Liver (tissue), 4 donors: Measurements from ENCODE around the gene CEACAM21. TPM values are rescaled to one million over a fixed set of nuclear protein-coding genes. Genes with fewer than 3 reads are reported as not detected.

ENCODE experiments used
- polyA plus RNA-seq, 2 donors: library from polyadenylated mRNA; stranded (reverse) in 1 of 2; unstranded in 1 of 2; fragments of 200-250 nt in 1 of 2; fragments of >200 nt in 1 of 2; fragmentation: Nextera tagmentation in 1 of 2; extraction: Ambion mirVana in 1 of 2; gene quantifications; one replicate each; pipeline versions ENCODE4 v1.2.1 to v1.2.3, GENCODE V29; 2013 to 2015
- total RNA-seq, 2 donors: library from RNA; depleted of rRNA; stranded (reverse); fragments of >200 nt; gene quantifications; one replicate each; pipeline ENCODE4 v1.2.3, GENCODE V29; 2014
- donor health status: healthy.
- donor health status: healthy.
- donor health status: healthy.

The CEACAM21 gene
- total and polyA plus RNA-seq, 4 donors = 0.58 to 2.5 (median 1.8) TPM

Other genes with a start within 250 kb of the CEACAM21 start
- 10 to 100 TPM in 1 of 2 donors, 1 to 10 TPM in 1; 4.9 to 10.6 TPM for gene TGFB1, start 222.2 kb upstream of the CEACAM21 start, total RNA-seq
- gene TGFB1, start 222.2 kb upstream of the CEACAM21 start, polyA plus RNA-seq = 1 to 10 TPM in 1 of 2 donors, under 1 TPM in 1; 0.83 to 8.9 TPM
- gene B9D2, start 212.0 kb upstream of the CEACAM21 start, total RNA-seq = 1 to 10 TPM; 2.4 to 2.5 TPM
- gene B9D2, start 212.0 kb upstream of the CEACAM21 start, polyA plus RNA-seq = 1 to 10 TPM; 3.5 to 3.7 TPM
- gene TMEM91, start 199.6 kb upstream of the CEACAM21 start, total RNA-seq = 1 to 10 TPM; 2.8 to 3.1 TPM
- 1 to 10 TPM; 1.6 to 4.0 TPM for gene TMEM91, start 199.6 kb upstream of the CEACAM21 start, polyA plus RNA-seq
- gene EXOSC5, start 178.8 kb upstream of the CEACAM21 start, total RNA-seq = 10 to 100 TPM in 1 of 2 donors, 1 to 10 TPM in 1; 8.3 to 11.5 TPM
- 10 to 100 TPM; 26.2 to 26.7 TPM for gene EXOSC5, start 178.8 kb upstream of the CEACAM21 start, polyA plus RNA-seq
- gene BCKDHA, start 178.3 kb upstream of the CEACAM21 start, total RNA-seq = 10 to 100 TPM; 38.5 to 43.1 TPM
- gene BCKDHA, start 178.3 kb upstream of the CEACAM21 start, polyA plus RNA-seq = 10 to 100 TPM; 84.3 to 91.4 TPM
- 1 to 10 TPM in 1 of 2 donors, under 1 TPM in 1; 0.50 to 2.3 TPM for gene B3GNT8, start 148.8 kb upstream of the CEACAM21 start, total RNA-seq
- under 1 TPM; 0.14 to 0.82 TPM for gene B3GNT8, start 148.8 kb upstream of the CEACAM21 start, polyA plus RNA-seq
- 10 to 100 TPM; 17.1 to 19.7 TPM for gene DMAC2, start 136.3 kb upstream of the CEACAM21 start, total RNA-seq
- 10 to 100 TPM; 28.6 to 28.8 TPM for gene DMAC2, start 136.3 kb upstream of the CEACAM21 start, polyA plus RNA-seq
- gene ERICH4, start 133.0 kb upstream of the CEACAM21 start, total RNA-seq = not detected
- not detected for gene ERICH4, start 133.0 kb upstream of the CEACAM21 start, polyA plus RNA-seq
- gene CEACAM4, start 50.9 kb downstream of the CEACAM21 start, total RNA-seq = 1 to 10 TPM in 1 of 2 donors, under 1 TPM in 1; 0.84 to 2.2 TPM
- under 1 TPM; 0.63 to 0.75 TPM for gene CEACAM4, start 50.9 kb downstream of the CEACAM21 start, polyA plus RNA-seq
- gene CEACAM7, start 112.1 kb downstream of the CEACAM21 start, total RNA-seq = not detected
- gene CEACAM7, start 112.1 kb downstream of the CEACAM21 start, polyA plus RNA-seq = under 1 TPM in 1 of 2 donors, not detected in 1; 0.03 TPM
- gene CEACAM5, start 132.5 kb downstream of the CEACAM21 start, total RNA-seq = not detected
- gene CEACAM5, start 132.5 kb downstream of the CEACAM21 start, polyA plus RNA-seq = under 1 TPM in 1 of 2 donors, not detected in 1; 0.02 TPM
- 1 to 10 TPM in 1 of 2 donors, under 1 TPM in 1; 0.08 to 2.4 TPM for gene CEACAM6, start 179.4 kb downstream of the CEACAM21 start, total RNA-seq
- under 1 TPM in 1 of 2 donors, not detected in 1; 0.28 TPM for gene CEACAM6, start 179.4 kb downstream of the CEACAM21 start, polyA plus RNA-seq
- gene CEACAM3, start 220.4 kb downstream of the CEACAM21 start, total RNA-seq = under 1 TPM; 0.59 to 0.70 TPM
- gene CEACAM3, start 220.4 kb downstream of the CEACAM21 start, polyA plus RNA-seq = under 1 TPM in 1 of 2 donors, not detected in 1; 0.37 TPM